Astrocyte of the hippocampus (primary cell): ENCODE results near the gene MYO5A.
"Not testable (repeated sequence)": the region's sequence is repeated elsewhere in the genome, so short reads cannot be mapped to it uniquely, and the experiment has no call there.

ENCODE experiments used
- DNase-seq: peaks from one replicate; pipeline ENCODE4 v3.0.0; 2011; ENCODE audit warnings: low read depth, low spot score

MYO5A gene

DNA sequence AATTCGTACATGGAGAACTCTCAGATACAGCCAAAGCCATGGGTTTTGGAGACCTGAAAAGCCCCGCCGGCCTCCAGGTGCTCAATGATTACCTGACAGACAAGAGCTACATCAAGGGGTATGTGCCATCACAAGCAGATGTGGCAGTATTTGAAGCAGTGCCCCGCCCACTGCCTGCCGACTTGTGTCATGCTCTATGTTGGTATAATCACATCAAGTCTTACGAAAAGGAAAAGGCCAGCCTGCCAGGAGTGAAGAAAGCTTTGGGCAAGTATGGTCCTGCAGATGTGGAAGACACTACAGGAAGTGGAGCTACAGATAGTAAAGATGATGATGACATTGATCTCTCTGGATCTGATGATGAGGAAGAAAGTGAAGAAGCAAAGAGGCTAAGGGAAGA, 23.5 kb downstream of the MYO5A start:
- DNase-seq, result no peak

- no peak for DNase-seq
Measured at GRCh38 chr15:52503788-52504496, 24.7 kb downstream of the MYO5A start.

DNA sequence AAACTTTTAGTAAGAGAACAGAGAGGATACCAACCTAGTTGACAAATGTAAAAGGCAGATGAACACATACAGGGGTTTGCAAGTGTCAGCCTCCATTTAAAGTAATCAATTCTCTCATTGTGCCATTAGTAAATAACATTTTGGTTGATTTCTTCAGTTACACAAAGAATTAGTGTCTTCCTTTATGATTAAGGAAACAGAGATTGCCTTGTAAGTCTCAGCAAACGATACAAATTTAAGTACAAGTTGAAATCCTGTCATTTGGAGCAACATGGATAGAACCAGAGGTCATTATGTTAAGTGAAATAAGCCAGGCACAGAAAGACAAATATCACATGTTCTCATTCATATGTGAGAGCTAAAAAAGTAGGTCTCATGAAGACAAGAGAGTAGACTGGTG, 26.1 kb downstream of the MYO5A start:
- no peak for DNase-seq

- DNase-seq, result no peak
Measured at GRCh38 chr15:52499506-52499905, 29.2 kb downstream of the MYO5A start.

DNA sequence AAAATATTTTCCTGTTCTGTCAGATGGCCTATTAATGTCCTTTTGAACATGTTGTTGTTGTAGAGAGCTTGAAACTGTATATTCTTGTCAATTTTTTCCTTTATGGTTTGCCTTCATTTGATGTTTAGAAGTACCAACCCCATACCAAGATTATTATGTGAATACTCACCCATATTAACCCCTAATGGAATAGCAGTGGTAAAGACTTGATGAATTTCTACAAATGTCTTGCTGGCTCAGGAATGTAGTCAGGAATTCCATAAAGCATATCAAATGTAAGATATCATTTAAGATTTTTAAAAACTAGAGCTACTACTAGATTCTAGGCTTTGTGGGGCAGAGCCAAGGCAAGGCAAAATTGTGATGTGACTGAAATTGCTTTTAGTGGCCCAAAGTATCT, 30.0 kb downstream of the MYO5A start:
- no peak for DNase-seq

- peak; percentile 36 for DNase-seq
Measured at GRCh38 chr15:52496776-52497470, 31.8 kb downstream of the MYO5A start.

GRCh38 chr15:52496175-52496574, 32.5 kb downstream of the MYO5A start:
- DNase-seq, result no peak

DNA sequence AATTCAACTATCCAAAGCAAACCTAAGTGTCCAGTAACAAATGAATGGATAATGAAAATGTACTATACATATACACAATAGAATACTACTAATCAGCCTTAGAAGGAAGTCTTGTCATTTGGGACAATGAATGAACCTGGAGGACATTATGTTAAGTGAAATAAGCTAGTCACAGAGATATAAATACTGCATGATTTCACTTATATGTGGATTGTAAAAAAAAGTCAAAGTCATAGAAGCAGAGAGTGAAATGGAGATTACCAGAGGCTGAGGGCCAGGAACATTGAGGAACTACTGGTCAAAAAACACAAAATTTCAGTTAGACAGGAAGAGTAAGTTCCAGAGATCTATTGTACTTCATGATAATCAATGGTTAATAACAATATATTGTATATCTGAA, 33.6 kb downstream of the MYO5A start:
- no peak for DNase-seq

DNA sequence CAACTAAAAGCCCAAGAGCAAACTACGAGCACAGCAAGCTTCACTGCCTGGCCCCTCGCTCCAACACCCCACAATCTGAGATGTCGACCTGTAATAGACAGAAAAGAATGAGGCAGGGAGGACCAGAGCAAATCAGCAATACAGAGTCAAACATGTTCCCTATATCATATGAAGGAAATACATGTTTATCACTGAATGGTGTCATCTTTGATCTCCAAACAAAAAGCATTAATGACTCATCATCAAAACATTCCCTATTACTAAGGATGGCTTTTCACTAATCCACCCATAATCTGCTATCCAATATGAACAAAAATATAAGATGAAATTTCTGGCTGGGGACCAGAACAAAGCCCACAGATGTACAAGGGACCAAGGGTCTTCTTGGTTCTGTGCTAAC, 34.7 kb downstream of the MYO5A start:
- no peak for DNase-seq

DNA sequence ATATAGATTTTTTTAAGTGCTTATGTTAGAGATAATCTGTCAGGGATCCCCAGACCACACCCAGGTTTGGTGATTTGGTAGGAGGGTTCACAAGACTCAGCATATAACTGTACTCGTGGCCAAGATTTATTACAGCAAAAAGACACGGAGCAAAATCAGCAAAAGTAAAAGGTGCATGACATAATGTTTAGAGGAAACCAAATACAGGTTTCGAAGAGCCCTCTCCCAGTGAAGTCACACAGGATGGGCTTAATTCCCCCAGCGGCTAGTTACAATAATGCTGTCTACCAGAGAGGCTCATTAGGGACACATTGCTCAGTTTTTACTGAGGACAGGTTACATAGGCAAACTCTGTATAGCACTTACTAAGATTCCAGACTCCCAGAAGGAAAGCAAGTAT, 36.5 kb downstream of the MYO5A start:
- no peak for DNase-seq

- DNase-seq, result no peak
Measured at GRCh38 chr15:52491472-52491871, 37.2 kb downstream of the MYO5A start.

DNA sequence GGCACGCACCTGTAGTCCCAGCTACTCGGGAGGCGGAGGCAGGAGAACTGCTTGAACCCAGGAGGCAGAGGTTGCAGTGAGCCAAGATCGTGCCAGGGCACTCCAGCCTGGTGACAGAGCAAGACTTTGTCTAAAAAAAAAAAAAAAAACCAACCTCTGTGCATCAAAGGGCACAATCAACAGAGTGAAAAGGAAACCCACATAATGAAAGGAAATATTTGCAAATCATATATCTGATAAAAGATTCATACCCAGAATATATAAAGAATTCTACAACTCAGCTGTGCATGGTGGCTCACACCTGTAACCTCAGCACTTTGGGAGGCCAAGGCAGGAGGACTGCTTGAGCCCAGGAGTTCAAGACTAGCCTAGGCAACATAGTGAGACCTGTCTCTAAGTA, 39.2 kb downstream of the MYO5A start:
- DNase-seq, result not testable (repeated sequence)

DNA sequence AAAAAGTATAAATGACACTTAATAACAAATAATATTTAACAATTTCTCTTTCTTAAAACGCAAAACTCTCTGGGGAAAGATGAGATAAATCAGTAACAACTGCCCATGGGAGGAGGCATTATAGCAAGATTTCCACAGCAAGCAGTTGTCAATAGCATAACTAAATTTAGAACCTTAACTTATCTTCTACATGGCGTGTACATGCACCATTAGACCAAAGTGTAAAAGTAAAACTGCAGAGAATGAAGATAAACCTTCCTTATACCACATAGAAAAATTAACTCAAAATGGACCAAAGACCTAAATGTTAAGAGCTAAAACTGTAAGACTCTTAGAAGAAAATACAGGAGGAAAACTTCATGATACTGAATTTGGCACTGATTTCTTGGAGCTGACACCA, 39.9 kb downstream of the MYO5A start:
- DNase-seq, result no peak

DNA sequence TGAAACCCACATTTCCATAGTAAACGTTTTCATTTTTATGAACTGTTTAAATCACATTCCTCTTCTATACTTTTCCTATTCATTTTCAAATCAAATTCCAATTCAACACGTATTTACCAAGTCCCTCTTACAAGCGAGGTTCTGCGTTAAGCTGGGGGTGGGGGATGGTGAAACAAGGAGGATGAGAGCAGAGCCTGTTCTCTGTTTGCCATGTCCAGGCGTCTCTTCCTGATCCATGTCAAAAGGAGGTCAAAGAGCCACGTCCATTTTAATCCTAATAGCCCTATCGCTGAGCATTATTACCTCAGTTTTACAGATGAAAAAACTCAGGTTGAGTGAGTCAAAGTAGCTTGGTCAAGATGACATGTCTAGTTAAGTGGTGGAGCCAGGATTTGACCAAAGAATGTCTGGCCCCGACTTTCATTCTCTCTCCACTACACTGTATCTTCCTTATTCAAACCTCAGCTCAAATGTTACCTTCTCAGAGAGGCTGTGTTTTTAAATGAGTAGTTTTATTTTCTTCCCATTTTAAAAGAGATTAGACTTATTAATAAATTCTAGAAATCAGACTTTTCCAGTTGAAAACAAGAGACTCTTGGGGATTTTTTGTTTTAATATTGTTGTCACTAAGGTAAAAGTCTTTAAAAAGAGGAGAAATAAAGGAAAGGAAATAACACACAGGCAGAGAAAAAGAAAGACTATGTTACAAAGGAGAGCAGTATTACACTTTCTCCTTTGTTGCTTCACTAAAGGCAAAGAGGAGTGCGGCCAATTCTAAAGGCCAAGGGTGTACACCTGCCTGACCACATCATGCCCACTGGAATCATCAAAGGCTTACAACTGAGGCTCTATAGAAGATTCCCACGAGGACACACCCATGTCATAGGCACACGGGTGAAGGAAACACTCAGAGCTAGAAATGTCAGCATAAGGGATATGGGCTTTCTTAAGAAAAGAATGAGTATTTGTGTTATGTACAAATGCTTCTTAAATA, 42.4 kb downstream of the MYO5A start:
- DNase-seq, result peak; percentile 53

DNA sequence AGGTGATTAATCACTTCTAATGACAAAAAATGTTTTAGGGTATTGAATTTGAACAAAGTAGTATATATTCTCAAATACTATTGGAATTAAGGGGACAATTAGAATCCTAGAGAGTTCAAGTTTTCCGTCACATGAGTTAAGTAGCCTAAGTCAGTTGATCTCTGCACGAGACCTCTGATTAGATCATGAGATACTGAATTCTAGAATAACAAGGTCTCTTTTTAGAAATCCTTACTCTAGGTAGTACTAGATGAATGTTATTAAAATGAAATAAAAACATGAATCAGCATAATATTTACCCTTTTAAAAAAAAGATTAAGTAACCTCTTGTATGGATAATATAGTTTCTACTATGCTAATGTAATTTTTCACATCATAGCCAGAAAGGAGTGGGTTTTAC, 43.4 kb downstream of the MYO5A start:
- DNase-seq, result no peak

GRCh38 chr15:52483707-52484106, 45.0 kb downstream of the MYO5A start:
- peak; percentile 67 for DNase-seq

DNA sequence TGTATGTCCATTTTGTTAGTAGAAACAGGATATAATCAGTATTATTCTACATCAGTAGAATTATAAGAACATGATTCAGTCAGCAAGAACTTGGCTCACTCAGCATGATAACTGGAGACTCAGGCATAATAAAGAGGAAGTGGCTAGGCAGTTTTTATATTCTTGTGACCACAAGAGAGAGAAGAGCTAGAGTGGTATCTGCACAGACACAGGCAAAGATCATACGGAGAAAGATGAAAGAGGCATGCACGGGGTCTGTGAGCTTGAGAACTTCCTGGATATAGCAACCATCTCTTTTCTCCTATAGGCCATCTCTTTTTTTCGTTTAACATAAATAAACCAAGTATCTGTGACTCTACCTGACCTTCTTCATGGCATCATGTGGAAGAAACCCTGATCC, 46.8 kb downstream of the MYO5A start:
- DNase-seq, result peak; percentile 72

DNA sequence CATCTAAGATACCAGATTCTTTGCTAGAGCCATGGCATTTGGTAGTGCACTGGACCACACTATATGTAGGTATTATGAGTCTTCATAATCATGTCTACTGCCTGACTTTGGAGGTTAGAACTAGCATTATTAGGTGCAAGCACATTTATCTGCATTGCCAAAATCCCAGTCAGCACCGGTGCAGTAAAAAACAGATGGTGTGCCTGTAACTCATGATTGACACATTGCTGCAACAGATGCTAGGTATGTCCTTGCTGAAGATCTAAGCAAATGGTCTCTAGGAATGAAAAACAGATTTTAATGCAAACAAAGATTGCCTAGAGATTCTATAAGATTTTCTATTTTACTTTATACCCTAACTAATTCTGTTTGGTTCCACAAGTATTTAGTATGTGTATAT, 47.7 kb downstream of the MYO5A start:
- DNase-seq, result no peak

DNA sequence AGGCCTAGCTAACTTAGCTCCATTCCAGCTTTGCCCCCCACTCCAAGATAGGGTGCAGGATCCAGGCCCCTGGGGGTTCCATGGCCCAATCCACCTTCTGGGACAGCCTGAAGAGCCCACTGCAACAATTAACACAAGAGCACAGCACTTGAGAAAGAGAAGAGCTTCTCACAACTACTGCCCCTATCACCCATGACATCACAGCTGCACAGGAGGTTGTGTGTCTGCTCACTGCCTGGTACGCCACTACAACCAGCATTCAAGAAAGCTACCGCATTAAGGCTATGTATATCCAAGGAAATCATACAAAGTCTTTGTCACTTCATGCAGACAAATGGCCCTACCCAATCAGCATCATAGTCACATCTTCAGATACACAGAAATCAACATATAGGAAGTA, 62.0 kb downstream of the MYO5A start:
- no peak for DNase-seq

GRCh38 chr15:52466134-52466701, 62.5 kb downstream of the MYO5A start:
- no peak for DNase-seq

DNA sequence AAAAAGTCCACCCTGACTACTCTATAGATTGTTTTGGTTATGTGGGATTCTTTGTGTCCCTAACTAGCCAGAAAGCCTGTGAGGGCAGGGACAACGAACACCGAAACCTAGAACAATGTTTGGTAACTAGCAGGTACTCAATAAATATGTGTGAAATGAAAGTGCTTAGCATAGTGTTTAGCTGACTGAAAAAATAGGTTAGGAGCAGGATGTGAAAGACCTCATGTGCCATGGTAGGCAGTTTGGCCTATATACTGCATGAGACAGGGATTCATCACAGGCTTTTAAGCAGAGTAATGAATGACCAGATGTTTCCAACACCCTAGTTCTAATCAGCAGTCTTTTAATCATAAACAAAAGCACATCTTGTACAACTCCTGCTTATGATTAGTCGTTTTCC, 64.2 kb downstream of the MYO5A start:
- no peak for DNase-seq

GRCh38 chr15:52464040-52464439, 64.6 kb downstream of the MYO5A start:
- DNase-seq, result no peak
